K562 treated with DMSO at 1 percent for 48 hours (cell line): ENCODE data around the gene PCDHGB3. TPM values are rescaled to one million over a fixed set of nuclear protein-coding genes. Genes with fewer than 3 reads are reported as not detected.

ENCODE experiments used
- total RNA-seq: library from RNA; unstranded; fragments of 300-600 nt; gene quantifications from 2 replicates; pipeline ENCODE4 v1.2.3, GENCODE V29; 2022; ENCODE audit warnings: low replicate concordance; ENCODE audit errors: extremely low read depth

The PCDHGB3 gene
- not detected in 2 replicates for total RNA-seq

DNA sequence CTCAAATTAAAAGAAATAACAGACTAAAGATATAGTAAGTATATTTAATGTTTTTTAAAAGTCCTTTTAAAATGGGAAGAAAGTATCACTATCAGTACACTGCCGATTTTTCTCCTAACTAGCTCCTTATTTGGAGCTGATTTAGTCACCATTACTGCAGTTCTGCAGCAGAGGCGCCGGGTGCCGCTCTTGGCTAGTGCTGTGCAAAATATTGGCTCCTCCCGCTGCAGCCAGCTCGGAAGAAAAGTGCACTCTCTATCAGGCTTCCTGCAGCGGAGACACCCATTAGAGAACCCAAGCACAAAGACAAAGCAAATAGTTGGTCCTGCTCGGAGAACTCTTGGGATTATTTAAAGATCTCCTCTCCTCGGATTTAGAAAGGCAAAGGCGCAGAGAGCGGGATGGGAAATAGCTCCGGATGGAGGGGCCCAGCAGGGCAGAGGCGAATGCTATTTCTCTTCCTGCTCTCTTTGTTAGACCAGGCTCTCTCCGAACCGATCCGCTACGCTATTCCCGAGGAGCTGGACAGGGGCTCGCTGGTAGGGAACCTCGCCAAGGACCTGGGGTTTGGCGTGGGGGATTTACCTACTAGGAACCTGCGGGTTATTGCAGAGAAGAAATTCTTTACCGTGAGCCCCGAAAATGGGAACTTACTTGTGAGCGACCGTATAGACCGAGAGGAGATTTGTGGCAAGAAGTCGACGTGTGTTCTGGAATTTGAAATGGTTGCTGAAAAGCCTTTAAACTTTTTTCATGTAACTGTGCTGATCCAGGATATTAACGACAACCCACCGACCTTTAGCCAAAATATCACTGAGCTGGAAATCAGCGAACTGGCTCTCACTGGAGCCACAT, at the start of gene PCDHGB3:
TSS of gene PCDHGB3 (plus strand) at position 249 of the 855 bp plus-strand sequence. CDS start at position 402, 153 bp downstream.

DNA sequence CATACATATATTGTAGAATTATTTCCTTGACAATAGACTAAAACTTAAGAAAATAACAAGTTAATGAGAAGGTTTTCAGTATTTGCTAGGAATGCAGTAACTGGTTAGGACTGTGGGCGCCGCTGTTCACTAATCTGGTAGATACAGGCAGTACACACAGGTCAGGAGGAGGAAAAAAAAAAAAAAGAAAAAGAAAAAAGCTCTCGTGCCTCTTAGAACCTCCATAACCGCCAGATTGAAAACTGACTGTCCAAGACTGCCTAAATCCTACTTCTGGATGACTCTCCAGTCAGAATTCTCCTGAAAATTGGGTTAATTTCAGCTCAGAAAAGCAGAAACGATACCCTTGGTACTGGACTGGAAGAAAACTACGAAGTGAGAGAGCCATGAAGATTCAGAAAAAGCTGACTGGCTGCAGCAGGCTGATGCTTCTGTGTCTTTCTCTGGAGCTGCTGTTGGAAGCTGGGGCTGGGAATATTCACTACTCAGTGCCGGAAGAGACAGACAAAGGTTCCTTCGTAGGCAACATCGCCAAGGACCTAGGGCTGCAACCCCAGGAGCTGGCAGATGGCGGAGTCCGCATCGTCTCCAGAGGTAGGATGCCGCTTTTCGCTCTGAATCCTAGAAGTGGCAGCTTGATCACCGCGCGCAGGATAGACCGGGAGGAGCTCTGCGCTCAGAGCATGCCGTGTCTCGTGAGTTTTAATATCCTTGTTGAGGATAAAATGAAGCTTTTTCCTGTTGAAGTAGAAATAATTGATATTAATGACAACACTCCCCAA, 39.6 kb upstream of the PCDHGB3 start, which contains the start of gene PCDHGA1:
TSS of gene PCDHGA1 (plus strand) at position 216 of the 782 bp plus-strand sequence.

DNA sequence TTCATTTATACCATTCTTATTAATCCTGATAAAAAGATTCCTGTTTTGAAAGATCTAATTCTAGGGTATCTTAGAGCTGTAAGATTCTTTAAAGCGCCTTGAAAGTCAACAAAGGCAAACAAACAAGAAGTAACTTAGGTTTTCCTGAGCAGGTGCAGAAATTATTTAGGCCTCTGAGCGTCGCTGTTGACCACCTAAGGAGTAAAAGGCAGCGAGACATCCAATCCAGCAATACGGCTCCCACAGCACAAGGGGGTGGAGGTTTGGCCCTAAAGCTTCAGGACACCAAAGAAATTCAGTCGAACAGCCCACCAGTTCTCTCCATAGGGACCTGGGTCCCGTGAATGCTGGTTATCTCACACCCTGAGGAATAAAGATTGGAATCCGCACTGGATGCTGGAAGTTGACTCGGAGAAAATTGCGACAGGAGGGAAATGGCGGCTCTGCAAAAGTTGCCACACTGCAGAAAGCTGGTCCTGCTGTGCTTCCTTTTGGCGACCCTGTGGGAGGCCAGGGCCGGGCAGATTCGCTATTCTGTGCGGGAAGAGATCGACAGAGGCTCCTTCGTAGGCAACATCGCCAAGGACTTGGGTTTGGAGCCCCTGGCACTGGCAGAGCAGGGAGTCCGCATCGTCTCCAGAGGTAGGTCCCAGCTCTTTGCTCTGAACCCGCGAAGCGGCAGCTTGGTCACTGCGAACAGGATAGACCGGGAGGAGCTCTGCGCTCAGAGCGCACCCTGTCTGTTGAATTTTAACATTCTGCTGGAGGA, 31.3 kb upstream of the PCDHGB3 start, which contains the start of gene PCDHGA2:
TSS of gene PCDHGA2 (plus strand) at position 223 of the 769 bp plus-strand sequence.

DNA sequence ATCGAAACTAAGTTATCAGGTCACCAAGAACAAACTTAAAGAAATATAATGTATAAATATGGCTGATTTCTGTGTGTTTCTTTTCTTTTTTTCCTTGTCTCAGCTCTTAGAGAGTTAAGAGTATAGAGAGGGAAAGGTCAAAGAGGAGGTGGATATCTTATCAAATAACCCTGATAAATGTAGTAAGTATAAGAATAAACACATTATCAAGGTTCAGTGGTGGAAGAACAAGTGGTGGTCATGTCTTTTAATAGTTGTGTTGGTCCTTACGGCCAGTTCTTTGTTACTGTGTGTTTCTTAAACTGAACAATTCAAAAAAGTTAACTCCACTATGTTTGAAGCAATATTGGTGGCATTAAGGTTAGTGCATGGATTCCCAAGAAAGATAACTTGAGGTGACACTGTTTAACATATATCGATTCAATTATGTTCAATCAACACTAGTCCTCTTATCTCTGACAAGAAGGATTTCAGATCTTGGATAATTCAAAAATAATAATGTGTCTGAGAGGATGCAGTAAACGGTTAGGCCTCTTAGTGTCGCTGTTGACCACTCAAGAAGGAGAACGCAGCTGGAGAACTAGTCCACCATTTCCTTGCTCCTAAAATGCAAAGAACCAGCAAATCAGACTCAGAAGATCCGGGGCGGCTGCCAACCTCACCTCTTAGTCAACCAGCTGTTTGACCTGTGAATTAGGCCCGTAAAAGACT, 26.6 kb upstream of the PCDHGB3 start, which contains the start of gene PCDHGA3:
TSS of gene PCDHGA3 (plus strand) at position 588 of the 711 bp plus-strand sequence. CDS start 205 bp downstream, outside the sequence.

DNA sequence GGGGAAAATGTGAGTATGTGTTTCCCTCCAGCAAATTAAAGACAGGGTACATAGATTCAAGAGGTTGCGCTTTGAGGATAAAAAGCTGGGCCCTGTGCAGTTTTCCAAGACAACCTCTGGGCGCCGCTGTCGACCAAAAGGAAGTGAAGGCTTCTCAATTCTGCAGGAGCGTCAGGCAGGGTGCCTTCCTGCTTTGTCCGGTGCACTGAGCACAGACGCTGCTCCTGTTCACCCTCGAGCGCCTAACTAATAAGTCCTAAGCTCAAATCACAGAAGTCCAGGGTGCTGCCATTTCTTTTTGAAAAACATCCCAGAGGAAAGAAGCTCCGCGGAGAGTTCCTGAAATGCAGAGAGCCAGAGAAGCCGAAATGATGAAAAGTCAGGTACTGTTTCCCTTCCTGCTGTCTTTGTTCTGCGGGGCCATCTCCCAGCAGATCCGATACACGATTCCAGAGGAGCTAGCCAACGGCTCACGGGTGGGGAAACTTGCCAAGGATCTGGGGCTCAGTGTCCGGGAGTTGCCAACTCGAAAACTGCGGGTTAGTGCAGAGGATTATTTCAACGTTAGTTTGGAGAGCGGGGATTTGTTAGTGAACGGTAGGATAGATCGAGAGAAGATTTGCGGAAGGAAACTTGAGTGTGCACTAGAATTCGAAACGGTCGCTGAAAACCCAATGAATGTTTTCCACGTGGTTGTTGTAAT, 20.0 kb upstream of the PCDHGB3 start, which contains the start of gene PCDHGB1:
TSS of gene PCDHGB1 (plus strand) at position 183 of the 703 bp plus-strand sequence. CDS start at position 345, 162 bp downstream.

DNA sequence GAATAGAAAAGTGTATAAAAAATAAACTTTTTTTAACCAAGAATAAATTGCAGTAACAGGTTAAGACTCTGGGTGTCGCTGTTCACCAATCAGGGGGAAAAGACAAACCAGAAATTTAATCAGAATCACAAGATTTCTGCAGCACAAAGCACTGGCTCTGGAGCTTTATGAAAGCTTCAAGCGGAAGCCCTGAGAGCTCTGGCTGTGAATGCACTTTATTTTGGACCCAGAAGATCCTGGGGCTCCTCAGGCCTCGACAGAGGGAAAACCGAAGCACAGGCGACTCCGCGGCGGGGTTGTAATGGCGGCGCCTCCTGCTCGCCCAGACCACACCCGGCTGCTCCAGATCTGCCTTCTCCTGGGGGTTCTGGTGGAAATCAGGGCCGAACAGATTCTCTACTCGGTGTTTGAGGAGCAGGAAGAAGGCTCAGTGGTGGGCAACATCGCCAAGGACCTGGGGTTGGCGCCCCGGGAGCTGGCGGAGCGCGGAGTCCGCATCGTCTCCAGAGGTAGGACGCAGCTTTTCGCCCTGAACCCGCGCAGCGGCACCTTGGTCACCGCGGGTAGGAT, 15.1 kb upstream of the PCDHGB3 start, which contains the start of gene PCDHGA4:
TSS of gene PCDHGA4 (plus strand) at position 122 of the 570 bp plus-strand sequence. CDS start at position 209, 87 bp downstream.

DNA sequence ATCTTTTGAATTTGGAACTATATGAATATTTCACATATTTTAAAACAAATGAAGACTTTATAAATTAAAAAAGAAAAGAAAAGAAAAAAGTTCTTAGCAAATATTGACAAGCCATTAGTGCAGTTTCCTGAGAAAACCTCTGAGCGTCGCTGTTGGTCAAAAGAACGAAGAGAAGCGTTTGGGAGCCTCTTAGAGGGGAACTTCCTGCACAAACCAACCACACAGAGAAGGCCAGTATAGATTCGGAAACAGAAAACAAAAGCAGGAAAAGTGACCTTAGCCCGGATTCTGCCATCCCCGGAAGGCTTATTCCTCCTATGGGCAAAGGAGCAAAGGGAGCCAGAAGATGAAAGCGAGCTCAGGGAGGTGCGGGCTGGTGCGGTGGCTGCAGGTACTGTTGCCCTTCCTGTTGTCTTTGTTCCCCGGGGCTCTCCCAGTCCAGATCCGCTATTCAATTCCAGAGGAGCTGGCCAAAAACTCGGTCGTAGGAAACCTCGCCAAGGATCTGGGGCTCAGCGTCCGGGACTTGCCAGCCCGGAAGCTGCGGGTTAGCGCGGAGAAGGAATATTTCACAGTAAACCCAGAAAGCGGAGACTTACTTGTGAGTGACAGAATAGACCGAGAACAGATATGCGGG, 10.1 kb upstream of the PCDHGB3 start, which contains the start of gene PCDHGB2:
TSS of gene PCDHGB2 (plus strand) at position 205 of the 637 bp plus-strand sequence. CDS start at position 347, 142 bp downstream.

DNA sequence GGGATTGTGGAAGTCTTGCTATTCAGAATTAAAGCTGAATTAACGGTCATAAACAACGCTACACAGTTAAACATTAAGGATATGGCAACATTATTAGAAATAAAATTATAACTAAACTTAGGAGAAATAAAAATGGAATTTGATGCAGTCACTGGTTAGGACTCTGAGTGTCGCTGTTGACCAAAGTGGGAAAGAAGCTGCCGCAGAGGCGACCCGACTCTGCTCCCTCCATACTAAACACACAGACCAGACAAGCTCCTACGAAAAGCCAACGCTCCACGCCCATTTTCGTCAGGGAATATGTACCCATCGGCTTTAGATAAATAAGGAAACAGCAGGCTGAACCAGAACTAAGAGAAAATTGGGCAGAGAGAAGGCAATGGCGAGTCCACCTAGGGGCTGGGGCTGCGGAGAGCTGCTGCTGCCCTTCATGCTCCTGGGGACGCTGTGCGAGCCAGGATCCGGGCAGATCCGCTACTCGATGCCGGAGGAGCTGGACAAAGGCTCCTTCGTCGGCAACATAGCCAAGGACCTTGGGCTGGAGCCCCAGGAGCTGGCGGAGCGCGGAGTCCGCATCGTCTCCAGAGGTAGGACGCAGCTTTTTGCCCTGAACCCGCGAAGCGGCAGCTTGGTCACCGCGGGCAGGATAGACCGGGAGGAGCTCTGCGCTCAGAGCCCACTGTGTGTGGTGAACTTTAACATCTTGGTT, 5.9 kb upstream of the PCDHGB3 start, which contains the start of gene PCDHGA5:
TSS of gene PCDHGA5 (plus strand) at position 211 of the 709 bp plus-strand sequence. CDS start at position 380, 169 bp downstream.

DNA sequence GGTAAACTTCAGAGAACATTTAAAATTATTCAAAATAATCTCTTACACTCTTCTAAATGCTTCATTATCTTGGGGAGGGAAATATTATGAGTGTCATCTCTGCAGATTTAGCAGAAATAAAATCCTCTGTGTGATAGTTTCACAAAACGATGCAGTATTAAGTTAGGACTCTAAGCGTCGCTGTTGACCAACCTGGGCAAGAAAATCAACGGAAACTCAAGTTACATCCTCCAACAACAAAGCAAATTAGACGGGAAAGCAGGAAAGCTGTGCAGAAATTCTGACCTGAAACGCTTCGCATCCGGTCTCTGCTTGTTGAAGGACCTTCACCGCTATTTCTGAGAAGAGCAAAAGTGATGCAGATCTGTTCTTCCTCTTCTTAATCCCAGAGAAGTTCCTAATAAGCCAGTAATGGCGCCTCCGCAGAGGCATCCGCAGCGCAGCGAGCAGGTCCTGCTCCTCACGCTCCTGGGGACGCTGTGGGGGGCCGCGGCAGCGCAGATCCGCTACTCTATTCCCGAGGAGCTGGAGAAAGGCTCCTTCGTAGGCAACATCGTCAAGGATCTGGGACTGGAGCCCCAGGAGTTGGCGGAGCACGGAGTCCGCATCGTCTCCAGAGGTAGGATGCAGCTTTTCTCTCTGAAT, 3.8 kb downstream of the PCDHGB3 start, which contains the start of gene PCDHGA6:
TSS of gene PCDHGA6 (plus strand) at position 219 of the 645 bp plus-strand sequence. CDS start at position 412, 193 bp downstream.

DNA sequence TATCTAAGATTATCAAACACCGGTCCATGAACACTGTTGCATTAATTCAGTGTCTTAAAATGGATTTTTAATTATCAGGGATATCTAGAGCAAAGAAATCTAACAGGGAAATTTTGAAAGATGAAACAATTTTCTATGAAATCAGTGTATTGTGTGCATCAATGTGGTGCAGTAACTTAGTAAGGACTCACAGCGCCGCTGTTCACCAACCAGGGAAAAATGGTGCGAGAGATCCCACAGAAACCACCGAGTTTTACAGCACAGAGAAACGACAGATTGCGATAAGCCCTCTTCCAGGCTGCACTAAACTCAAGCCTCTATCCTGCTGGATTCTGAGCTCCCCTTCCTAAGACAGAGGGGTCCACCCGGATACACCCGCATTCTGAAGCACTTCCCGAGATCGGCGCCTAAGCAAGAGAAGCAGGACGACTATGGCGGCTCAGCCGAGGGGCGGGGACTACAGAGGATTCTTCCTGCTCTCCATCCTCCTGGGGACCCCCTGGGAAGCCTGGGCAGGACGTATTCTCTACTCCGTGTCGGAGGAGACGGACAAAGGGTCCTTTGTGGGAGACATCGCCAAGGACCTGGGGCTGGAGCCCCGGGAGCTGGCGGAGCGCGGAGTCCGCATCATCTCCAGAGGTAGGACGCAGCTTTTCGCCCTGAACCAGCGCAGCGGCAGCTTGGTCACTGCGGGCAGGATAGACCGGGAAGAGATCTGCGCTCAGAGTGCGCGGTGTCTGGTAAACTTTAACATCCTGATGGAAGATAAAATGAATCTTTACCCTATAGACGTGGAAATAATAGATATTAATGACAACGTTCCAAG, 12.6 kb downstream of the PCDHGB3 start, which contains the start of gene PCDHGA7:
TSS of gene PCDHGA7 (plus strand) at position 274 of the 826 bp plus-strand sequence. CDS start at position 432, 158 bp downstream.

DNA sequence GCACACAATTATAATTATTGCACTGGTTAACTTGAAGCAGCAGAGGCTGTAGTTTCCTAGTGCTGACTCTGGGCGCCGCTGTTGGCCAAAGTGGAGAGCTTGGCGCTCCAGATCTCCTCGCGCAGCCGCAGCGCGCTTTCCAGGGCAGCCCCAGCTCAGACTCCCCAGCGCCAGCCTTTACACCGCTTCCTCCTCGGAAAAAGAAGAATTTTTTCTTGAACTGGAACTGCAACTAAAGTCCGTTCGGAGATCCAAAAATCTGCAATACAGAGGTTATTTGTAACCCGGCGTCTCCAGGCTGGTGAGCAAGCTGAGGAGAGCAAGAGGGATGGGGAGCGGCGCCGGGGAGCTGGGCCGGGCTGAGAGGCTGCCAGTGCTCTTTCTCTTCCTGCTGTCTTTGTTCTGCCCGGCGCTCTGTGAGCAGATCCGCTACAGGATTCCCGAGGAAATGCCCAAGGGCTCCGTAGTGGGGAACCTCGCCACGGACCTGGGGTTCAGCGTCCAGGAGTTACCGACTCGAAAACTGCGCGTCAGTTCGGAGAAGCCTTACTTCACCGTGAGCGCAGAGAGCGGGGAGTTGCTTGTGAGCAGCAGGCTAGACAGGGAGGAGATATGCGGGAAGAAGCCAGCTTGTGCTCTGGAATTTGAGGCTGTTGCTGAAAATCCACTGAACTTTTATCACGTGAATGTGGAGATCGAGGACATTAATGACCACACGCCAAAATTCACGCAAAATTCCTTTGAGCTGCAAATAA, 17.7 kb downstream of the PCDHGB3 start, which contains the start of gene PCDHGB4:
TSS of gene PCDHGB4 (plus strand) at position 142 of the 755 bp plus-strand sequence. CDS start at position 329, 187 bp downstream.

DNA sequence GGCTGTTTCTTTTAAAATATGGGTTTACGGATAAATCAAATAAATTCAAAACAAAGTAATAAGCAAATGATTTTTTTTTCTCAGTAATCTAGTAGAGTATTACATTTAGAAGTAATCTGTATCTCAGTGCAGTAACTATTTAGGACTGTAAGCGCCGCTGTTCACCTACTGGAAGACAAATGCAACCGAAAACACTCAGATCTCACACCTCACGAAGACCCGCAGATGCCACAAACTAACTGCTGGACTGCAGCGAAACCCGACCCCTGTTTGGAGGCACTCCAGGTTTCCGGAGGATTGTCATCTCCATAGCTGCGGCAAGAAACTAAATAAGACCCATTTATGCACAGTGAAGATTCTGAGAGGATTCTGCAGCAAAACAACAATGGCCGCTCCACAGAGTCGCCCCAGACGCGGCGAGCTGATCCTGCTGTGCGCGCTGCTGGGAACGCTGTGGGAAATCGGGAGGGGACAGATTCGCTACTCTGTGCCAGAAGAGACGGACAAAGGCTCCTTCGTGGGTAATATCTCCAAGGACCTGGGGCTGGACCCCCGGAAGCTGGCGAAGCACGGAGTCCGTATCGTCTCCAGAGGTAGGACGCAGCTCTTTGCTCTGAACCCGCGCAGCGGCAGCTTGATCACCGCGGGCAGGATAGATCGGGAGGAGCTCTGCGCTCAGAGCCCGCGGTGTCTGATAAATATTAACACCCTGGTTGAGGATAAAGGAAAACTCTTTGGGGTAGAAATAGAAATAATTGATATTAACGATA, 22.6 kb downstream of the PCDHGB3 start, which contains the start of gene PCDHGA8:
TSS of gene PCDHGA8 (plus strand) at position 205 of the 770 bp plus-strand sequence. CDS start at position 386, 181 bp downstream.

DNA sequence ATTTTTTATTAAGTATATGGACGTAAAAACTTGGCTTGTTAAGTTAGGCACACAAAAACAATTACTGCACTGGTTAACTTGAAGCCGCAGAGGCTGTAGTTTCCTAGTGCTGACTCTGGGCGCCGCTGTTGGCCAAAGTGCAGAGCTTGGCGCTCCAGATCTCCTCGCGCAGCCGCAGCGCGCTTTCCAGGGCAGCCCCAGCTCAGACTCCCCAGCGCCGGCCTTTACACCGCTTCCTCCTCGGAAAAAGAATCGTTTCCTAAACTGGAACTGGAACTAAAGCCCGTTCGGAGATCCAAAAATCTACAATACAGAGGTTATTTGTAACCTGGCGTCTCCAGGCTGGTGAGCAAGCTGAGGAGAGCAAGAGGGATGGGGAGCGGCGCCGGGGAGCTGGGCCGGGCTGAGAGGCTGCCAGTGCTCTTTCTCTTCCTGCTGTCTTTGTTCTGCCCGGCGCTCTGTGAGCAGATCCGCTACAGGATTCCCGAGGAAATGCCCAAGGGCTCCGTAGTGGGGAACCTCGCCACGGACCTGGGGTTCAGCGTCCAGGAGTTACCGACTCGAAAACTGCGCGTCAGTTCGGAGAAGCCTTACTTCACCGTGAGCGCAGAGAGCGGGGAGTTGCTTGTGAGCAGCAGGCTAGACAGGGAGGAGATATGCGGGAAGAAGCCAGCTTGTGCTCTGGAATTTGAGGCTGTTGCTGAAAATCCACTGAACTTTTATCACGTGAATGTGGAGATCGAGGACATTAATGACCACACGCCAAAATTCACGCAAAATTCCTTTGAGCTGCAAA, 27.9 kb downstream of the PCDHGB3 start, which contains the start of gene PCDHGB5:
TSS of gene PCDHGB5 (plus strand) at position 192 of the 796 bp plus-strand sequence. CDS start at position 373, 181 bp downstream.

DNA sequence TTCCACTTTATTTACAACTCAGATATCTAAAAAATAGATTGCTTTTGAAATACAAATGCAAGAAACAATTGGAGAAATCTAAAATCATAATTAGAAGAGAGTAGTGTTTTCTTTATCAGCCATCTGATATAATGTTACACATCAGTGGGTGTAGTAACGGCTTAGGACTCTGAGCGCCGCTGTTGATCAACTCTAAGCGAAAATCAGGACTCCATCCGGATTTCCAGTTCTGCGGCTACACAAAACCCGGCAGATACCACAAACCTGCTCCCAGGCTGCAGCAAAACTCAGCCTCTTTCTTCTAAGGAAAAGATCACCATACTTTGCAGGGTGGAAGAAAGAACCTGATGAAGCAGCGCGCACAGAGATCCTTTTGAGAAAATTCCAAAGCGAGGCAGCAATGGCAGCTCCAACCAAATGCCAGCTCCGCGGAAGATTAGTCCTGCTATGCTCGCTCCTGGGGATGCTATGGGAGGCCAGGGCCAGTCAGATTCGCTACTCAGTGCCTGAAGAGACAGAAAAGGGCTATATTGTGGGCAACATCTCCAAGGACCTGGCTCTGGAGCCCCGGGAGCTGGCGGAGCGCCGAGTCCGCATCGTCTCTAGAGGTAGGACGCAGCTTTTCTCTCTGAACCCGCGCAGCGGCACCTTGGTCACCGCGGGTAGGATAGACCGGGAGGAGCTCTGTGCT, 32.7 kb downstream of the PCDHGB3 start, which contains the start of gene PCDHGA9:
TSS of gene PCDHGA9 (plus strand) at position 226 of the 691 bp plus-strand sequence. CDS start at position 401, 175 bp downstream.

